Thyroid gland (tissue), 4 donors: ENCODE data around the gene PDCD2L.

Experiments
- CTCF ChIP-seq, 6 experiments: fragments of 200-600 bp in 3 of 6; fragments of 450-650 bp in 3 of 6; sonication (generic) in 3 of 6; IDR thresholded peaks; one replicate each; pipeline ENCODE4 v1.5.1; 2016 to 2019; ENCODE audit warnings: antibody characterized with exemption in 6 of 6, mild to moderate bottlenecking in 2 of 6, inconsistent platforms in 1 of 6, moderate library complexity in 1 of 6
- POLR2A ChIP-seq, 2 donors: fragments of 450-650 bp; IDR thresholded peaks; one replicate each; pipeline ENCODE4 v1.6.1; 2017; ENCODE audit warnings: antibody characterized with exemption in 2 of 2, mild to moderate bottlenecking in 2 of 2, moderate library complexity in 1 of 2

GRCh38 chr19:34370983-34371382 lies 33.2 kb upstream of the PDCD2L start:
- no peak for TF ChIP-seq CTCF (IDR thresholded peaks at IDR 0.05)
- no peak for TF ChIP-seq POLR2A (IDR thresholded peaks at IDR 0.05)
